D721Med (cell line): ENCODE results near the gene CD226.

Source experiments
- DNase-seq: peaks from one replicate; pipeline ENCODE4 v3.0.0; 2011; ENCODE audit warnings: low spot score; ENCODE audit not compliant: insufficient read length
- FAIRE-seq: peaks from 2 replicates; lab custom pipeline; 2011; peaks lifted over from hg19 to GRCh38; lab: Jason Lieb, UNC
- TF ChIP-seq, protein P1 (sequence below): IDR thresholded peaks from 2 replicates; pipeline ENCODE4 v1.5.1; 2012; ENCODE audit warnings: mild to moderate bottlenecking, control low read depth; ENCODE audit not compliant: insufficient read depth; ENCODE audit errors: missing control alignments

Gene CD226

DNA sequence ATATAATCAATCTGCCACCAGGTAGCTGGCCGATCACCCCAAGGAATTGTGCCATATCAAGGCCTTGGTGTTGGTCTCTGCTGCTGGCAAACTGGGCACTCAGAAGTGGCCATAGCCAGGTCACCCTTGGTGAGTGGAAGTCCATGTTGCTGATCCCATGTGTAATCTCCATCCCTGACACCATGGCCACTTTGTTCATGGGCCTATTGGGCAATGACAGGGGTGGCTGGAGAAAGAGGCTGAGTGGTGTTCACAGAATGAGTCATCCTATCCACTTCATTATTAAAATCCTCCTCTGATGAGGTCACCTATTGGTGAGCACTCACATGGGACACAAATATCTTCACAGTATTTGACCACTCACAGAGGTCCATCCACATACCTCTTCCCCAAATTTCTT, 26.7 kb upstream of the CD226 start:
- DNase-seq (no peak), FAIRE-seq (no peak)
- TF ChIP-seq, protein P1, sequence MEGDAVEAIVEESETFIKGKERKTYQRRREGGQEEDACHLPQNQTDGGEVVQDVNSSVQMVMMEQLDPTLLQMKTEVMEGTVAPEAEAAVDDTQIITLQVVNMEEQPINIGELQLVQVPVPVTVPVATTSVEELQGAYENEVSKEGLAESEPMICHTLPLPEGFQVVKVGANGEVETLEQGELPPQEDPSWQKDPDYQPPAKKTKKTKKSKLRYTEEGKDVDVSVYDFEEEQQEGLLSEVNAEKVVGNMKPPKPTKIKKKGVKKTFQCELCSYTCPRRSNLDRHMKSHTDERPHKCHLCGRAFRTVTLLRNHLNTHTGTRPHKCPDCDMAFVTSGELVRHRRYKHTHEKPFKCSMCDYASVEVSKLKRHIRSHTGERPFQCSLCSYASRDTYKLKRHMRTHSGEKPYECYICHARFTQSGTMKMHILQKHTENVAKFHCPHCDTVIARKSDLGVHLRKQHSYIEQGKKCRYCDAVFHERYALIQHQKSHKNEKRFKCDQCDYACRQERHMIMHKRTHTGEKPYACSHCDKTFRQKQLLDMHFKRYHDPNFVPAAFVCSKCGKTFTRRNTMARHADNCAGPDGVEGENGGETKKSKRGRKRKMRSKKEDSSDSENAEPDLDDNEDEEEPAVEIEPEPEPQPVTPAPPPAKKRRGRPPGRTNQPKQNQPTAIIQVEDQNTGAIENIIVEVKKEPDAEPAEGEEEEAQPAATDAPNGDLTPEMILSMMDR = no peak

DNA sequence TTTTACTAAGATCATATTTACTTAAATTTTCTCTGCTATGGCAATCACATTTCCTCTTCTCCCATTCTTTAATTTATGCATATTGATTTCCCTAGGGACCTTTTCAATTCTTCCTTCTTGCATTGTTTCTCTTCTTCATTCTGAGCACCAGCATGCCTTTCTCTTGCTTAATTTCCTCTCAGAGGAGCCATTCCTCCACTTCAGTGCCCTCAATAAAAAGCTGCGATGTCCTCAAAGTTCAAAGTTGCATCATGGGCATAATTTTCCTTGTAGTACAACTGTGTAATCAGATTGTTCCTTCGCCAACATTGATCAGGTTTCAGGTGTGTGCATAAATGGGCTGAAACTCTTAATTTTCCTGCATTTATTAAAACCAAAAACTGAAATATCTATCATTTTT, 21.8 kb upstream of the CD226 start:
- TF ChIP-seq, protein P1 = no peak

DNA sequence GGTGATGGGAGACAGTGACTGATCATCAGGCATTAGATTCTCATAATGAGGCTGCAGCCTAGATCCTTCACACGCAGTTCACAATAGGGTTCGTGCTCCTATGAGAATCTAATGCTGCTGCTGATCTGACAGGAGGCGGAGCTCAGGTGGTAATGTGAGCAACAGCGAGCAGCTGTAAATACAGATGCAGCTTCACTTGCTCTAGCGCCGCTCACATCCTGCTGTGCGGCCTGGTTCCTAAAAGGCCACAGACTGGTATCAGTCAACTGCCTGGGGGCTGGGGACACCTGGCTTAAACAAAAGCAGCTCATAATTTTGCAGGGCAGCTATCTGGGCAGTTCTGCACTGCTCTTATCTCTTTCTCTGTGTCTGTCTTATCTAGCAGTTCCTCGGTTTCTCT, 20.4 kb upstream of the CD226 start:
- peak; percentile 66 for FAIRE-seq
- DNase-seq = no peak
- TF ChIP-seq, protein P1 = no peak

More for the DNA sequence above, 21.8 kb upstream of the CD226 start:
- no peak for FAIRE-seq
- DNase-seq = no peak

DNA sequence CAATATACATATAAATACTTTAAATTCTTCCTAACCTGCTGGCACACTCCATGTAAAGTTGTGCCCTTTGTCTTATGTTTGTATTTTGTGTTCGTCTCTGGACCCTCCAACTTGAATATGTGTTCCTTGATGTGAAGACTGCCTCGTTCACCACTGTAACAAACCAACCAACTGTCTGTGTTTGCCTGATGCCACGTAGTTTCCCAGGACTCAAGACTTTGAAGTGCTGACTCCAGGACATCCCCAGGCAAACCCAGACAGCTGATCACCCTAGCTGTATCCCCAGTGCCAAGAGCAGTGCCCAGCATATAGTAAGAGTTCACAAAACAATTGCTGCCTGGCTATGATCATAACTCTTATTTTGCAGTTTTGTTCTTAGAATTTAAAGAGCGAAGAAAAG, 15.5 kb upstream of the CD226 start:
- no peak for DNase-seq
- peak; percentile 96 for FAIRE-seq
- TF ChIP-seq, protein P1 = no peak

DNA sequence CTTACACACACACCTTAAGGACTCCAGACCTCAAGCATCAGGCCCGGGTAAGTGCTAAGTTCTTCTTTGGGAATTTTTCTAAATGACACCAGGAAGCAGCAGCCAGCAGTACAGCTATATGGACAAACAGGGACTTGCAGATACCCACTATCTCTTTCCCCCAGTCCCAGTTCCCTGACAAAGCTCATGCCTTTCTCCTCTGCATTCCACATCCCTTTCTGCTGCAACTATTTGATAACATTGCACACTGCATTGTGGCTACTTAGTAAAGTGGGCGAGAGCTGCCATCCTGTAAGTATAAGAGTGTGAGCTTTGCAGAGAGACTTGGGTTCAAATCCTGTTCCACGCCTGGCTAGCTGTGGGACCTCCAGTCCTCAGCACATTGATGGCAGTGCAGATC, 14.0 kb upstream of the CD226 start:
- TF ChIP-seq, protein P1 = no peak
- FAIRE-seq (no peak), DNase-seq (no peak)

DNA sequence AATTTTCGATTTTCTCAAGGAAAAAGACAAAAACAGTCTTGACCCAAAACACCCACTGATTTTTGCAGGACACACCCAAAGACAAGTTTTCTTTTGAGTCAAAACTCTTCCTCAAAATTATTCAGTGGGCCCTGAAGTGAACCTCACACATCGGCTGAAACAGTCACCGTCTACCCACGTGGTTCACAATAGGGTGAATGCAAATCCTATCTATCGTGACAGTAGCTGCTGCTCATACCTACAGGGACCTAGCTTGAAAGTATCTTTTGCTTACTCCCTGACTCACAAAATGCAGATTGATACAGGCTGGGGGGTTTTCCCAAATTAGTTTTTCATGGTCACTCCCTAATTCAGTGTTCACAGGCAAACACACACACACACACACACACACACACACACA, 10.7 kb upstream of the CD226 start:
- DNase-seq (no peak), FAIRE-seq (no peak)
- TF ChIP-seq, protein P1 = no peak

DNA sequence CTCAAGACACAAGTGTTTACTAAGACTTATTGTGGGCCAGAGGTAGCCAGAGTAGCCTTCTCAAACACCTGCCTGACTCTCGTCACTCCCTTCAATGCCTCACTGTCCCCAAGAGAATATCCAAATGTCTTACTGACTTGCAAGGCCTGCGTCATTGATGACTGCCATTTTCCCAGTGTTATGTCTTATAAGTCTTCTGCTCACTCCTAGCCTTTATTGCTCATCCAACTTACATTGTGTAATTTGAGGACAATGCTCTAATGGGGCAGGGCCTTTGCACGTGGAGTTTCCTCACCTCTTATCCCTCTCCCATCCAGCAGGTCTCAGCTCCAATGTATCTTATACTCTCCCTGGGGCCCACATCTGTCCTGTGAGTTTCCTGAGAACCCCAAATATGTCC, 10.1 kb upstream of the CD226 start:
- FAIRE-seq (no peak), DNase-seq (no peak)

More for the DNA sequence above, 10.1 kb upstream of the CD226 start:
- TF ChIP-seq, protein P1 = no peak
